Skin epidermis (tissue), 12 donors: ENCODE results near the gene OR4X1.
"Not testable (repeated sequence)": the region's sequence is repeated elsewhere in the genome, so short reads cannot be mapped to it uniquely, and the experiment has no call there.

Experiments used
- H3K27ac ChIP-seq, 21 experiments: fragments of 200-600 bp; sonication (generic) in 11 of 21; one replicate each; pipeline ENCODE4 v1.5.0; 2020; ENCODE audit warnings: mild to moderate bottlenecking in 3 of 21, inconsistent platforms in 2 of 21, moderate library complexity in 2 of 21
- H3K4me3 ChIP-seq, 7 experiments: fragments of 200-600 bp; sonication (generic) in 2 of 7; one replicate each; pipeline ENCODE4 v1.5.0; 2020; ENCODE audit warnings: inconsistent platforms in 2 of 7, mild to moderate bottlenecking in 2 of 7, moderate library complexity in 1 of 7

Gene OR4X1, protein sequence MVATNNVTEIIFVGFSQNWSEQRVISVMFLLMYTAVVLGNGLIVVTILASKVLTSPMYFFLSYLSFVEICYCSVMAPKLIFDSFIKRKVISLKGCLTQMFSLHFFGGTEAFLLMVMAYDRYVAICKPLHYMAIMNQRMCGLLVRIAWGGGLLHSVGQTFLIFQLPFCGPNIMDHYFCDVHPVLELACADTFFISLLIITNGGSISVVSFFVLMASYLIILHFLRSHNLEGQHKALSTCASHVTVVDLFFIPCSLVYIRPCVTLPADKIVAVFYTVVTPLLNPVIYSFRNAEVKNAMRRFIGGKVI

GRCh38 chr11:48263423-48263911 lies at the start of gene OR4X1:
Gene OR4X1, plus strand, starts transcription at chr11:48263861. Its CDS starts 0 bp downstream, at chr11:48263861.
- Histone ChIP-seq H3K27ac (no peak within 1 kb of the TSS), H3K4me3 (no peak within 1 kb of the TSS)

- H3K27ac ChIP-seq = no peak within 1 kb of the TSS
- no peak within 1 kb of the TSS for H3K4me3 ChIP-seq
Observed at GRCh38 chr11:48216510-48216909, 47.2 kb upstream of the OR4X1 start, which contains the start of gene OR4B1. Gene OR4B1, plus strand, starts transcription at chr11:48216810. Its CDS starts 0 bp downstream, at chr11:48216810.

DNA sequence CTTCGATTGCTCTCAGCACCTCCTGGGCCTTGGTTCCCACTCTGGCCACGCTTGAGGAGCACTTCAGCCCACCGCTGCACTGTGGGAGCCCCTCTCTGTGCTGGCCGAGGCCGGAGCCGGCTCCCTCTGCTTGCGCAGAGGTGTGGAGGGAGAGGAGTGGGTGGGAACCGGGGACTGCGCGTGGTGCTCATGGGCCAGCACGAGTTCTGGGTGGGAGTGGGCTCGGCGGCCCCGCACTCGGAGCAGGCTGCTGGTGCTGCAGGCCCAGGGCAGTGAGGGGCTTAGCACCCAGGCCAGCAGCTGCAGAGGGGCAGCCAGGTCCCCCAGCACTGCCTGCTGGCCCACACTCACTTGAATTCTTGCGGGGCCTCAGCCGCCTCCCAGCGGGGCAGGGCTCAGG lies 34.9 kb upstream of the OR4X1 start:
- H3K4me3 ChIP-seq = no peak overlapping the region

DNA sequence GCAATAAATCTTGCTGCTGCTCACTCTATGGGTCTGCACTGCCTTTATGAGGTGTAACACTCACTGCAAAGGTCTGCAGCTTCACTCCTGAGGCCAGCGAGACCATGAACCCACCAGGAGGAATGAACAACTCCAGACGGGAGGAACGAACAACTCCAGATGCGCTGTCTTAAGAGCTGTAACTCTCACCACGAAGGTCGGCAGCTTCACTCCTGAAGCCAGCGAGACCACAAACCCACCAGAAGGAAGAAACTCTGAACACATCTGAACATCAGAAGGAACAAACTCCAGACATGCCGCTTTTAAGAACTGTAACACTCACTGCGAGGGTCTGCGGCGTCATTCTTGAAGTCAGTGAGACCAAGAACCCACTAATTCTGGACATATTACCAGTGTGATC lies 33.6 kb upstream of the OR4X1 start:
- H3K4me3 ChIP-seq, H3K27ac ChIP-seq: not testable (repeated sequence)

More for the DNA sequence above, 34.9 kb upstream of the OR4X1 start:
- H3K27ac ChIP-seq = no peak overlapping the region

GRCh38 chr11:48237727-48238126 lies 25.9 kb upstream of the OR4X1 start:
- Histone ChIP-seq H3K27ac (no peak overlapping the region), H3K4me3 (no peak overlapping the region)

GRCh38 chr11:48242501-48242900 lies 21.2 kb upstream of the OR4X1 start:
- H3K27ac ChIP-seq = no peak overlapping the region
- H3K4me3 ChIP-seq = no peak overlapping the region

- H3K27ac ChIP-seq = no peak within 1 kb of the TSS
- H3K4me3 ChIP-seq = no peak within 1 kb of the TSS
Observed at GRCh38 chr11:48244804-48245203, 18.9 kb upstream of the OR4X1 start, which contains the start of gene OR4X2. Gene OR4X2, plus strand, starts transcription at chr11:48245104. Its CDS starts 0 bp downstream, at chr11:48245104.

DNA sequence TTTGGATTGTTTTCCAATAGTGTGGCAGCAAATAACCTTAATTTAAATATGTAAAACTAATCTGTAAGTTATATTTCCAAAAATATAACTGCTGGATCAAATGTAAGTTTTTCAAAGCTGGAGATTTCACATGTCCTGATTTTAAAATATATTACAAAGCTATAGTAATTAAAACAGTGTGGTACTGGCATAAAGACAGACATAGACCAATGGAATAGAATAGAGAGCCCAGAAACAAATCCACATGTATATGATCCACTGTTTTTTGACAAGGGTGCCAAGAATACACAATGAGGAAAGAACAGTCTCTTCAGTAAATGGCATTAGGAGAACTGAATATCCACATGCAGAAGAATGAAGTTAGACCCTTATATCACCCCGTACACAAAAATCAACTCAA lies 14.8 kb upstream of the OR4X1 start:
- no peak overlapping the region for H3K4me3 ChIP-seq
- H3K27ac ChIP-seq = no peak overlapping the region

DNA sequence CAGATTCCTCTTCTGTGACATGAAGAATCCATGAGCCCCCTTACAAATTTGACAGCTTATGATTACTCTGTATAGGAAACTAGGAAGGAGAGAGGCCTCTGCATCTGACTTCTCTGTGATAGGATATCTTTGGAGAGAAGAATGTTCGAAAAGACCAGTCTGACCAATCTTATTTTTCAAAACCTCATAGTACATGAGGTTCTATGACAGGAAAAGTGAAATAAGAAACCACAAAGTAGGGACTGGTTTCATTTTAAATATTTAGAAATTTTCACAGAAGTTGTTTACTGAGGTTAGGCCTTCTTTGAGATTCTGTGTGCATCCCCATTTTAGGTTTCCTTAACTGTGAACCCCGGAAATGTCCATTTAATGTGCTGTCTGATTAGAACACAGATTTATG lies 2.1 kb upstream of the OR4X1 start:
- H3K27ac ChIP-seq = no peak overlapping the region
- no peak overlapping the region for H3K4me3 ChIP-seq

GRCh38 chr11:48270621-48271020 lies 7.0 kb downstream of the OR4X1 start:
- no peak overlapping the region for H3K27ac ChIP-seq

DNA sequence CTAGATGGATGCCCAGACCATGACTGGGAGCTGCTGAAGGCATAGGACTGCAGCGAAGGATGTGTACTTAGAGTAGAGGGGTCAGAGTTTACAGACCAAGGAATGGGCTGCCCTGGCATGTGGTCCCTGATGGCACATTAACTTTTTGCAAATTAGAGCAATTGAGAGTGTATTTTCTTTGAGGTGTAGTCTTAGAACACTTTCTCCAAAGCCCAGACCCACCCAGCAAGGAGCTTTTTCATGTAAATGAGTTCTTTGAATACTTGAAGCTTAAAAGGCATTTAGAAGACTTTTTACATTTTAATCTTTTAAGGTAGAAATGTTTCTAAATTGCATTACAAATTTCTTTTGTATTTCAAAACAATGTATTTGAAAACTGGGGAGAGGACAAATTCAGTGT lies 8.9 kb downstream of the OR4X1 start:
- Histone ChIP-seq H3K4me3 (no peak overlapping the region), H3K27ac (no peak overlapping the region)

More at GRCh38 chr11:48270621-48271020, 7.0 kb downstream of the OR4X1 start:
- H3K4me3 ChIP-seq = no peak overlapping the region

GRCh38 chr11:48305923-48306322 lies 42.3 kb downstream of the OR4X1 start, which contains the start of gene OR4S1:
Gene OR4S1, plus strand, starts transcription at chr11:48306223. Its CDS starts 0 bp downstream, at chr11:48306223.
- H3K4me3 ChIP-seq = no peak within 1 kb of the TSS
- no peak within 1 kb of the TSS for H3K27ac ChIP-seq

DNA sequence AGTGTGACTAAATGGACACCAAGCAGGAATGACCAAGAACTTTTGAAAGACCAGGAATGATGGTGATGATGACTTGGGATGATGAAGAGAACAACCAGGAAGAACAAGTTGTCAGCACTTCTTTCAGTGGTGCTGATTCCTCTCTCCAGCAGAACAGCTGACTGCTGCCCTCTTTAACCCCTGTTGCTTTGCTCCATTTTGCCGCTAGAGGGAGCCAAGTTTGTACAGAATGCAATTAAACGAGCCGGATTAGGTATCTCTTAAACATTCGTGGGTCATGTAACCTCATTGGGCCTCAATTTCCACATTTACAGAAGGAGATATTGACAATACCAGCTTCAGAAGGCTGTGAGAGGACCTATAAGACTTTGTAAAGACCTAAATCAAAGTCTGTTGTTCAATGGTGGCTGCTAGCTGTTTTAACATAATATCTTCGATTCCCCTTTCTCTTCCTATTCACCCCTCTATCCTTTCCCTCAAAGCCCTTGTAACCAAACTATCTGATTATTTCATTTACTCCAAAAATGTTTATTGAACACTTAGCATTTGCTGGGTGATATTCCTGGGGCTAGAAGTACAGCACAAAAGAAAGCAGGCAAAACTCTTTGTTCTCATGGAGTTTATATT lies 44.2 kb downstream of the OR4X1 start:
- Histone ChIP-seq H3K4me3 (no peak overlapping the region), H3K27ac (no peak overlapping the region)

GRCh38 chr11:48313590-48313989 lies 49.9 kb downstream of the OR4X1 start:
- H3K4me3 ChIP-seq, H3K27ac ChIP-seq: not testable (repeated sequence)
